ENCODE data around the gene MEGF10. TPM values are rescaled to one million over a fixed set of nuclear protein-coding genes. Genes with fewer than 3 reads are reported as not detected.
"Not testable (repeated sequence)": the region's sequence is repeated elsewhere in the genome, so short reads cannot be mapped to it uniquely, and the experiment has no call there.

The MEGF10 gene
- polyA plus RNA-seq, 12 donors, result 19.9 to 51.7 (median 37.8) TPM; not detected in 1

GRCh38 chr5:127296321-127296720 is 5.7 kb downstream of the MEGF10 start:
- no peak for DNase-seq

- not testable (repeated sequence) for DNase-seq
Observed at GRCh38 chr5:127296894-127297293, 6.3 kb downstream of the MEGF10 start.

DNA sequence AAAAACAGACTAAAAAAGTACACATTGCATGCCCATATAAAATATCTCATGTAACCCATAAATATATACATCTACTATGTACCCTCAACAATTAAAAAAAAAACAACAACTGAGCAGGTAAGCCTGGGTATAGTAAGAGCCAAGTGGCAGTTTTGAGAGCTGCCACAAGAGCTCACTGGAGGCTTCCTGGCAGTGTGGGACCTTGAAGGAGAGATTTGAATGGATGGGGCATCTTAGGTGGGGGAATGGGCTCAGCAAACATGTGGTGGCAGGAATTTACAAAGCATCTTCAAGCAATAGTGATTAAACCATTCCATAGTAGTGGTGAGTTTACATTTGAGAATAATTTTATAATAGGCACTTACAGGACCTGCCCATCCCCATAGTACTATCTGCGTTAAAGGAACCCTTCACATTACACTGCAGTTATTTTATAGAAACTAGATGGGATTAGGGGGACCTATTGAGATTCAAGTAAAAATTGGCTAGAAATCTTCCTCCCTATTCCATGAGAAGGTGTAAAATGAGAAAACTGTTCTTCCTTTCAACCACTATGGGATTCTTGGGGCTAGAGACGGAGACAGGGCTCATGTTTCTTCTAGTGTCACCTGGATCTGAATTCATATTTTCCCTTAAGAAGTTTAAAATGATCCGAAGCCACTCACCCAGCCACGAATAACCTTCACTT is 6.9 kb downstream of the MEGF10 start:
- no peak for DNase-seq

- DNase-seq, result no peak
Observed at GRCh38 chr5:127298036-127298429, 7.4 kb downstream of the MEGF10 start.

GRCh38 chr5:127298656-127299055 is 8.1 kb downstream of the MEGF10 start:
- DNase-seq, result no peak

DNA sequence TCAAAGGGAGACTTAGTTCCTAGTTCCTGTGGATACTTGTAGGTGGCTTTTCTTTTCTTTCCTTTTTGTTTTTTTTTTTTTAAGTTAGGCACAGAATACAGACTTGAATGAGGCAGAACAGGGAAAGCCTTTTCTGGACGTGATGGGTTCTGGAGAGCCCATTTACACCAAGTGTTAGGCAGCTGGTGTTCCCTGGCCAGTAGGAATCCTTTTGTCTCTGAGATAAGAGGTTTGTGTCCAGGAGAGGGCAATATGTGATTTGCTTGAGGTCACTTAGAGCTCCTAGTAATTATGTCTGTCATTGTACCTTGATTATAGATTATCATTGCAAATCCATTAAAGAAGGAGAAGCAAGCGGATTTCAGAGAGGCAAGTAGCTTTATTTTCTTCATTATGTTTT is 9.1 kb downstream of the MEGF10 start:
- no peak for DNase-seq

GRCh38 chr5:127302509-127302908 is 11.9 kb downstream of the MEGF10 start:
- DNase-seq, result no peak

DNA sequence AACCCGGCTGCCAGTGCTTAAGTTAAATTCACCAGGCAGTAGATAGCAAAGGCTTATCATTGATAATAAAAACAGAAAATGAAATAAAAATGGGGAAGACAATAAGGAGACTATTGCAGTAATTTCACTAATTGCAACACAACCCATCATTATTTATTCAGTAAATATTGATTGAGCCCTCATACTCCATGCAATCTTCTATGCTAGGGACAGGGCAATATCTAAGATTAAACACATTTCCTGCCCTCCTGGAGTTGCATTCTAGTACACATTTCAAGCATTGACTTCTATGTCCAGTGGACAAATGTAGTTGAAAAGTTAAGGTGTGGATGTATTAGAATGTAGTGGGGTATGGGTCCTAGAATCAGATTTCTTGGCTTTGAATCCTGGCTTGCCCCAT is 12.8 kb downstream of the MEGF10 start:
- no peak for DNase-seq

- no peak for DNase-seq
Observed at GRCh38 chr5:127305493-127305892, 14.9 kb downstream of the MEGF10 start.

- no peak for DNase-seq
Observed at GRCh38 chr5:127306036-127306435, 15.4 kb downstream of the MEGF10 start.

DNA sequence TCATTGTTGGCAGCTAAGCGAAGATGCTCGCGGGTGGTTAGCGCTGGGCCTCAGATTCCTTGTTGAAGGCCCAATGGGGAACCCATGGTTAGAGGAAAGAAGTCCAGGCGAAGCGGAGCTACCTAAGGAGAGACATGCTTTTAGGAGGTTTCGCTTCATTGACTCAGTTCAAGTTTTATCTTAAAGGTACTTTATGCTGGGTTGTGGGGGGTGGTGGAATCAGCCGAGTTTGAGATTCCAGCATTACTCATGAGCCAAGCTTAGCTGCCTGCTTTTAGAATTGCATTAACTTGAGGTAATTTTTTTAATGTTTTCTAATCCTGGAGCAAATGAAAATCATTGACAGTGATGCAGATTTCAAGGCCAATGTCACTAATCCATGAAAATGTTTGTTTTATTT is 16.1 kb downstream of the MEGF10 start:
- no peak for DNase-seq

GRCh38 chr5:127307868-127308267 is 17.3 kb downstream of the MEGF10 start:
- no peak for DNase-seq

- not testable (repeated sequence) for DNase-seq
Observed at GRCh38 chr5:127308325-127308724, 17.7 kb downstream of the MEGF10 start.

DNA sequence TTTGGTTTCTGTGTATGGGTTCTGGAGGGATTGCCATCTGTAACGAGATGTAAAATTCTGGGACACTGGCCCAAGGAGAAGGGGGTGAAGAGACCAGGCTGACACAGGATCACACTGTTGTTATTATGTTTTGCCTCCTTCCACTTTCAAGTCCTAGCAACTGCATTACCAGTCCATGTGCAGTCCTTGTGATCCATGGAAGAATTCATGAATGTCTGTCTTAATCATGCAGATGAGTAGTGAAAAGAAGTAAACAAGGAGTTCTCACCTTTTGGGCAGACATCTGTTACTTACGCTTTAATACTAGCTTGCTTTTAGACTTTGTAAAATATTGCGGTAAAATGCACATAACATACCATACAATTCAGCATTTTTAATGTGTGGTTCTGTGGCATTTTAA is 18.3 kb downstream of the MEGF10 start:
- DNase-seq, result no peak

- DNase-seq, result no peak
Observed at GRCh38 chr5:127311349-127311748, 20.8 kb downstream of the MEGF10 start.

DNA sequence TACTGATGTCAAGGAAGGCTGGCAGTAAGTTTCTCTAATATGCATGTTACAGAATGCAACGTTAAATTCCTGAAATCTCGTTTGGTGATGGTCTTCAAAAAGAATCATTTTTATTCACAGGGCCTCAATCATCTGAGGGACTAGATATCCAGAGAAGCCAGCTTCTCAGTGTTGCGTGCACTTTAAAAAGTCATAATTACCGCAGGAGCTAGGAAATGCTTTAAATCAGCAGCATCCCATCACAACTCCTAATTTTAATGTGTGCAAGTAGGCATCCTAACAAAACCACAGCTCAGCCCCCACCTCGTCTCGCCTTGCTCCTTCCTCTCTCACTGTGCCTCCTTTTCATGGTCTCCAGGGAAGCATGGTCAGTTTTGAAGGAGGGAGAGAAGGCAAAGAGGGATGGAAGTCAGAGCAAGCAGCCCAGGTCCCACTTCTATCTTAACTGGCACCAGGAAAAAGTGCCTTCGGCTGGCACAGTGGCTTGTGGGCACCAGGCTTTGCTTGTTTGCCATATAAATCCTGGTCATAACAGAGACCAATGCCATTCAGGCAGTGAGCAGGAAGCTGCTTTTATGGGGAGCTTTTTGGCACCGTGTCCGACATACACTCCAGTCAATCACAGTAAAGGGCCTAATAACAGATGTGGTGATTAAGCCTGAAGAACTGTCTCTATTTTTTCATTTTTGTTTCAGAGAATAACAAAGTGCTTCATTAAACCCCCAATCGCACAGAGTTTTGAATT is 21.4 kb downstream of the MEGF10 start:
- no peak for DNase-seq

DNA sequence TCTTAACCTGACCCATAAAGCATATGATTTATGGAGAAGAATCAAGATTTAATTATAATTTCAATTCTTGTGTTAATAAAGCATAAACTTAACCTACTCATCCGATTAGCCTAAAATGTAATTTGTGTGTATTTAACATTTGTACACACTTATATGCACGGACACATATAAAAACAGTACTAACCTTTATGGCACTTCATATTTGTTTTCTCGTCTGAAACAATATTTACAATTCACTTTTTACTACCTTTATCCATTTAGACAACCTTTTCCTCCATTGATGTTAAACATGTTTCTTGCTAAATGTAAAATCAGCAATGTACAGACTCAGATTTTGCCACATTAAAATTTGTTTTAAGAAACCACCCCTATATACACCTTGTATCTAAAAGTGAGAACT is 22.8 kb downstream of the MEGF10 start:
- DNase-seq, result no peak

- DNase-seq, result no peak
Observed at GRCh38 chr5:127313847-127314473, 23.4 kb downstream of the MEGF10 start.

- DNase-seq, result no peak
Observed at GRCh38 chr5:127316011-127316410, 25.4 kb downstream of the MEGF10 start.

GRCh38 chr5:127317385-127317784 is 26.8 kb downstream of the MEGF10 start:
- DNase-seq, result not testable (repeated sequence)

DNA sequence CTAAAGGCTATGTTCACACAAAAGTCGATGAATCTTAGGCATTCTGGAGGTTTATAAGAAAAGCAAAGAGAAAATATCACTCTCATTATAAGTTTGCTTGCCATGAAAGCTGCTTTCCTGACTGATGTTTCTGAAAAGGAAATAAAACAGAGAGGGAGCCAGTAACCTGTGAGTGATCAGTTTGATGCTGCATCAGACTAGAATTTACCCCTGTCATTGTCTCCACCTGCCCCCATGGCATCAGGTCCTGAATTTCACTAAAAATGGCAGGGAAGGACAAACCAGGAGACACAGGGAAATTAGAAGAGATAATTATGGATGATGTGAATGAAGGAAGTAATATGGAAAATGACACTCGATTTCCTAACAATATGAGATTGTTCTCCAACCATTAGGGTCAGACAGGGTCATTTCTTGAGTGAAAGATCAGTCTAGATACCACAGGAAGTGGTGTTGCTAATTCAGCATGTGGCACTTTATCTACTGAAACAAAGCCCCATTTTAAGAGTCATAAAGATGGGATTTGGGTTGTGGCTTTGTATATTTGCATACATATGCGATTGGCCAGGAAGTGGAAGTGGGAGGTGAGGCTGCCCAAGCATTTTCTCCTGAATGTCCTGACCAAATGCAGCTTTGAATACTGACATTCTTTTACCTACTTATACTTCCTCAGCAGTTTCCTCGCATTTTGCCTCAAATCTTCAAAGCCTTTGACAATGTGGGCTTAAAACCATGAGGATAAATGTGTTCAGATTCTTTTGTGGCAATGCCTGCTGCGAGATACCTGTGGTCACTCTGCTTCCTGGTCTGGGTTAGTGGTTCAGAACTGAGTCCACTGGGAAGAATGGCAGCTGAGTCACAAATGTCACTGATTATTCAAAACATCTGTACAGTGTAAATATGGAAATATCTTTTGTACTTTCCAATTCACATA is 29.7 kb downstream of the MEGF10 start:
- no peak for DNase-seq

DNA sequence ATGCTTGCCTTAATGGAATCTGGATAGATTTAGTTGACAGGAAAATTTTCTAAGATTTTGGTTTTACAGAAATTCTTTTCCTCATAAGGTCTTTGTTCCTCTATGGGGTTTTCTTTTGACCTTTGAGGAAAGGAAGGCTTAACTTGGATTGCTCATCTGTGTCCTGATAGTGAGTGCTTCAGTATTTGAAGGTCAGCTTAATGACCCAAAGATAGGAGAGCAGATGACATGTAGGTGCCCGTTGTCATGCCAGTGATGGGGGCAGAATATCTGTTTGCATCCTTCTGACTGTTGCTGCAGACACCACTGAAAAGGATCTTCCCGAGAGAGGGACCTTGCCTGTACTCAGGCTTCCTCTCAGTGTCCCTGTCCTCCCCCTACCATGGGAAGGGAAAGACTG is 30.9 kb downstream of the MEGF10 start:
- no peak for DNase-seq
